Measurements from ENCODE around the gene SPDL1.

SPDL1 gene, protein sequence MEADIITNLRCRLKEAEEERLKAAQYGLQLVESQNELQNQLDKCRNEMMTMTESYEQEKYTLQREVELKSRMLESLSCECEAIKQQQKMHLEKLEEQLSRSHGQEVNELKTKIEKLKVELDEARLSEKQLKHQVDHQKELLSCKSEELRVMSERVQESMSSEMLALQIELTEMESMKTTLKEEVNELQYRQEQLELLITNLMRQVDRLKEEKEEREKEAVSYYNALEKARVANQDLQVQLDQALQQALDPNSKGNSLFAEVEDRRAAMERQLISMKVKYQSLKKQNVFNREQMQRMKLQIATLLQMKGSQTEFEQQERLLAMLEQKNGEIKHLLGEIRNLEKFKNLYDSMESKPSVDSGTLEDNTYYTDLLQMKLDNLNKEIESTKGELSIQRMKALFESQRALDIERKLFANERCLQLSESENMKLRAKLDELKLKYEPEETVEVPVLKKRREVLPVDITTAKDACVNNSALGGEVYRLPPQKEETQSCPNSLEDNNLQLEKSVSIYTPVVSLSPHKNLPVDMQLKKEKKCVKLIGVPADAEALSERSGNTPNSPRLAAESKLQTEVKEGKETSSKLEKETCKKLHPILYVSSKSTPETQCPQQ

GRCh38 chr5:169583424-169584220 is at the start of gene SPDL1:
Gene SPDL1, plus strand, starts transcription at chr5:169583773. Its CDS starts 4,644 bp downstream, at chr5:169588417.
- DNase-seq, result peak; percentile 95 to 96

- DNase-seq, result no peak
Measured at GRCh38 chr5:169534311-169534880, 49.2 kb upstream of the SPDL1 start.

DNA sequence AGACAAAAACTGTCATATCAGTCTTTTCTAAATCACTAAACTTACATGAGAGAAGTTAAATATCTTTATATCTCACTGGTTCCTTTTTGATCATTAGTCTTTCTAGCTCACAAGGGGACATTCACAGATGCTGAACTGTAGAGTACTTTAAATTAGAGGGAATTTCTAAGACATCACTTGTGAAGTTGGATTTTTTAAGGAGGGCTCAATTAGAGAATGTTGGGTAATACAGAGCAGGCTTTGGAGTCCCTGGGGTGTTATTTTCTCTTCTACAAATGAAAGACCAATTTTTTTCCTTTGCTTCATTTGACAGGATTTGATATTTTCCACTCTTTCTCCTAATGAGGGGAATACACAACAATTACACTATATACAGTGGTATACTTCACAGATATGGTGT is 48.6 kb upstream of the SPDL1 start:
- no peak for DNase-seq

- DNase-seq, result no peak
Measured at GRCh38 chr5:169538944-169539343, 44.6 kb upstream of the SPDL1 start.

- no peak for DNase-seq
Measured at GRCh38 chr5:169542811-169543210, 40.8 kb upstream of the SPDL1 start.

DNA sequence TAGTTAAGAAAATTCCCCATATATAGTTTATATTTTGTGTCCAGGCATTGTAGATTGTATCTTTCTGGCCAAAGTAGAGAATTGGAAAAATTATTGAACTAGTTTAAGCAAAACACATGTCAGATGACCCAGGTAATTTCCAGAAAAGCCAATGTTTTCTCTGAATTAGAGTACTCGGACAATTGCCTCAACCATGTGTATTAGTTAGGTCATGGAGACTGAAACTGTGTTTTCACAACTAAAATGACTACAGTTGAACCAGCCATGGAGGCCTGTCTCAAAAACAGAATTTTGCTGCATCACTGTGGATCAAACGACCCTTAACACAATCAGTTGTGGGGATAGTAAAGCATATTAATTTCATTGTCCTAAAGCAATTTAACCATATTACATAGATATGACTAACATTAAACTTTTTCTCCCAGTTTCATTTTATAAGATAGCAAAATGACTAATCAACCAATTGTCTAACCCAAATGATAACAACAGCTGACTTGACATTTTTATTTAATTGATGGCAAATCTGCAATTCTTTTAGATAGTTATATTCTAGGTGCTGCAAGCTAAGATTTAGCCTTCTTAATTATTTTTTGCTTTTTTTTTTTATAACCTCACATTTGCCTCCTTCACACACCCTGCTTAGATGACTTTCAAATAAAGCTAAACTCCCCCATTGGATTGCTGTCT is 39.2 kb upstream of the SPDL1 start:
- DNase-seq, result no peak

DNA sequence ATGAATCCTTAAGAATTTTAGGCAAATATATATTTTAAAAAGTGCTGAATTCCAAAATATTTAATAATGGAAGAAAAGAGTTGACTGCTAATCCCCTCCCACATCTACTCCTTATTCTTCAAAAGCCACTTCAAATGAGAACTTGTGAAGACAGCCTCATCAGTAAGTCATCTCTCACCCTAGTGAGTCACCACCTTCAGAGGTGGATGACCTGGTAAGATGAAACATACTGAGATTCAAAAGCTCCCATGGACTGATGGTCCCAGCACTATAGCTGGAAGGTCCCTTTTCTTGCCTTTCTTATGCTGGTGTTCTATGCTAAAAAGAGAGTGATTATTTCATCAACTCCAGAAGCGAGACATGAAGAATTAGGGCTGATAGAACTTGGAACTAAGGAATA is 37.8 kb upstream of the SPDL1 start:
- no peak for DNase-seq

- DNase-seq, result no peak
Measured at GRCh38 chr5:169546346-169546745, 37.2 kb upstream of the SPDL1 start.

GRCh38 chr5:169547508-169547907 is 36.1 kb upstream of the SPDL1 start:
- DNase-seq, result no peak

- DNase-seq, result no peak
Measured at GRCh38 chr5:169548315-169548714, 35.3 kb upstream of the SPDL1 start.

DNA sequence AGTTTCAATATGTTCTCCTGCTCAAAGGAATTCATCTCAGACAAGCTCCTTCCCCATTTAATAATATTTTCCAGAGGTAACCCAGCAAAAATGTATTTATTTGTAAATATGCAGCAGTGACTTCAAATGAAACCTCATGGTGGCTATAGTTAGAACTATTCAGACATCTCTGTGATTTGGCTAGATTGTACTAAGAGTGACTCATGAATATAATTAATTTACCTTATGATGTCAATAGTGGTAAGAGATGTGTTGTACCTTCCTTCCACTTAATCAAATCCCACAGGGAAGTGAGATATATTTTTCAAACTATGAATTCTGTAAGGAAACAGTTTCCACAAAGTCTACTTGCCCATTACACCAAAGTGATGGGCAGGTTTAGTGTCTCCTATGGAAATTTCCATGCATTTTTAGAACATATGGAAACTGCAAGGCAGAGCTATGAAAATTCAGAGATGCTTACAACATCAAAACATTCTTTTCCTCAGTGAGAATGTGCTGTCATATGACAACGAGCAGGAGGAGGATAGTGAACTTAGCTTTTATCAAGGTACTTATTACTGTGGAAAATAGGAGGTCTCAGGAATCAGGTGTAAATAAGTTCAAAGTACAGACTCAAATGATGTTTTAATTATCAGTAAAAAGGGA is 34.0 kb upstream of the SPDL1 start:
- DNase-seq, result no peak

DNA sequence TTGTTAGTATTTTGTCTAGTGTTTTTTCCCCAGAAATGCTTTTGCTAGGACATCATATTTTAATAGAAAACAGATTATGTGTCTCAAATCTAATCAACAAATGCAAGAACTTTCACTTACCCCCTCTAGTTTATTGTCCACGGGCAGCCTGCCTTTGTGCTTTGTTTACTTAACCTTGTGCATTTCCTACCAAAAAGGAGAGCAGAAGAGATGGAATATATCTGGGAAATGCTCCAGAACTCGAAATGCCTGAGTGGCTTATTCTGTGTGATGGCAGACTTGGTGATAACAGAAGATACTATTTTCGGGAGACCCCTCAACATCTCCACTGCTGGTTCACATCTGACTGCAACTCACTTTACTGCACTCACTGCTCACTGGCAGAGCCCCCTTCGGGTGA is 33.3 kb upstream of the SPDL1 start:
- no peak for DNase-seq

DNA sequence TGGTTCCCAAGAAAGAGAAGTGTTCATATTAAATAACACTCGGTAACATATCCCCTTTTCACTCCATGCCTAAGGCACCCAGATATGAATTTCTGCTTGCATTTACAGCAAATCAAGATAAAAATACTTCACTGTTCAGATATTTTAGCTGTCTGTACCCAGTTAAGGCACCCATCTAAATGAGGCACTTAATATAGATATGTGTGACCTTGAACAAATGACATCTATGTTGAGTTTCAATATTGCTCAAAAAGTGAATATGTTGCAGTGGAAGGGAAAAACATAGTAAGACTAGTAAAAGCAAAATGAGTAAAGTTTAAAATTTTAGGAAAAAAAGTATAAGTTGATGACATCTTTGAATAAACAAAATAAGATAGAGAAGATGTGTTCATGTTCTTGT is 32.4 kb upstream of the SPDL1 start:
- no peak for DNase-seq

- no peak for DNase-seq
Measured at GRCh38 chr5:169551696-169552095, 31.9 kb upstream of the SPDL1 start.

GRCh38 chr5:169554251-169554650 is 29.3 kb upstream of the SPDL1 start:
- no peak for DNase-seq

- DNase-seq, result no peak
Measured at GRCh38 chr5:169557838-169558237, 25.7 kb upstream of the SPDL1 start.

DNA sequence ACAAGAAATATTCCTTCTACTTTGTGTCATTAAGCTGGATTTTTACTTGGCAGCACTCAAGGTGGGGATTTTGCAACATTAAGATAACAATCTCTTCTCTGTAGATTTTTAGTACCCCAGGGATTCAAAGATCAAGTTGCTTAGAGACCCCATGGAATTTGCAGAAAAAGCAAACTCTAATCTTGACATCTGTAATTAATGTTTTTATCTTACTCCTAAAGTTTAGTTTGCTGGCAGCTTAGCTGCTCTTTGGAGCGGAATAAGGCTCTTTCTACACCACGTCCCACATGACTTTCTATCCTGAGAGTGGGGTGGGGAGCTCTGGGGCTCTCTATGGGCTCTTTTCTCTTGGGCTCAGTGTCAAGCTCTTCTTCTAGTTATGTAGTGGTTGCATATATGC is 21.7 kb upstream of the SPDL1 start:
- DNase-seq, result no peak

DNA sequence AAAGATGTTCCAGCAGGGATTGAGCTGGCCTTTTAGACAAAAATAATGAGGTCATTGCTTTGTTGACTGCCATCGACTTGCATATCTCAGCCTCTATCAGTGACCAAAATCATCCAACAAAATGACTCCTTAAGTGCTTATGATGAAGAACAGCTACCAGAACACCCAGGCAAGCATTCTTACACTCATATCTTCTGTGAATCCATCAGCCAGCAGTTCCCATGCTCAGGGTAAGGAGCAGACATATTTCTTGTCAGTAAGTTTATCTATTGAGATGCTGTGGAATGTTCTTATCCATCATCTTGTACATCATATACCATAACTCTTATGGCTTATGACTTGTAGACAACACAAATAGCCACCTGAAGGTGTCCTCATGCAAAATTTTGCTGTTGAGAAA is 20.2 kb upstream of the SPDL1 start:
- DNase-seq, result no peak

DNA sequence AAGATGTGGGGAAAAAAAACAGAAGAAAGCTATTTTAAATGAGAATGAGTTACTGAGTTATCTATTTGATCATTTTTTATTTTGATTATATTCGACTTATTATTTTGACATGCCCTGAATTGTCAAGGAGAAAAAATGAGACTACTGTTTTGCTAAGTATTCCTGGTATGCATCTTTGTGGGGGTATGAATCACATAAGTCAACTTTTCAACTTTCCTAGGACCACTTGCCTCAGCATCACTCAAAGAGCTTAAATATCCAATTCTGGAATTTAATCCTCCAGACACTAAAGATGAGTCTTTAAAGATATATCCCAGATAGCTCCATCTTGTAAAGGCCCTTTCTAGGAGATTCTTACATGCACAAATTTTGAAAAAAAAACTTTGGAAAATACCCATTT is 17.4 kb upstream of the SPDL1 start:
- DNase-seq, result no peak

DNA sequence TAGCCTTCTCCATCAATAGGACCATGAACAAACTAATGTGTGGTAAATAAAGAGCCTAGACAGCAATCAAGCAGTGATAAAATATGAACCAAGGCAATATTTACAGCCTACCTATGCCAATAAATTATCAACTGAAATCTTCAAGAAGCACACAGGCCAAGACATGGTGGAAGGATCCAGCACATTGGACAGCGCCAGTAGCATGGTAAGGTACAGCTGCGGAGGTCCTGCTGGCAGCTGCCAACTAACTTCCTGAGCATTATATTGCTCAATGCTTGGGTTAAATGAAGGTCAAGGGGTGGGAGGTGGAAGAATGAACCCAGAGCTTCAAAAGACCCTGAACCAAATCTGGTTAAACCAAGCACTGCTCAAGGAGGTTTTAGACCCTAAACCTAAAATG is 16.5 kb upstream of the SPDL1 start:
- DNase-seq, result no peak

DNA sequence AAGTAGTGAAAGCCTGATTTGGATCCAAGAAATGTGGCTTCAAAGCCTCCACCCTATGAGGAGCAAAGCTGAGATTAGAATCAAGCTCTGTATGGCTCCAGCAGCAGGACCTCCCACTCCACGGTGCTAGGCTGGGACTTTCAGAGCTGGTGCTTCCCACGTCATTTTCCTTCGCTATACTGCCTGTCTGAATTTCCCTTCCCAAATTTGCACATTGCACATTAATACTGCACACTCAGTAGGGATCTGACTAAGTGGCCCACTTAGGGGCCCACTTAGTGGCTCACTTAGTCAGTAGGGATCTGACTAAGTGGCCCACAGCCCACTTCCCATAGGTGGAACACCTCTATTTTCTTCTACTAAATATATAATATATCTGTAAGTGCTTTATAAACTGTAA is 14.1 kb upstream of the SPDL1 start:
- no peak for DNase-seq

DNA sequence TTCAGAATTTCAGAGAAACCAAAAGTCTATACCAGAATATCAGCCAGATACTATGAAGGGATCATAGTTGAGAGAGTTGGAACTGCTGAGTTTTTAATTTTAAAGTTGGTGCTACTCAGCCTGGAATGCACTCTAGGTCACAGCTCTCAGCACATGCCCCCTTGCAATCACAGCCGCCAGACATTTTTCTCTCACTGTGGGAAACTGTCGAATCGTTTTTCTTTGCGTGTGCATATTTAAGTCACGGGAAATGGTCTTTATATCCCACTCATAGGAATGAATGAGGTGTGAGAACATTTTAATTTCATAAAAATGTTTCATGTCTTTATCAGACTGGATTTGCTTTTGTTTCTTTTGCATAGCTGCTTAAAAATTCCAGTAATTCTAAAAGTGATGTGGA is 12.2 kb upstream of the SPDL1 start:
- DNase-seq, result no peak

Measured in CD4-positive, alpha-beta T cell treated with Interleukin-1 beta for 1 hour (primary cell).